HepG2 (cell line): ENCODE results near the gene EMC9. TPM values are rescaled to one million over a fixed set of nuclear protein-coding genes. Genes with fewer than 3 reads are reported as not detected.

Source experiments
- EHMT2 ChIP-seq: fragments of 200-600 bp; sonication (generic); IDR thresholded peaks from 2 replicates; pipeline ENCODE4 v1.7.0; 2017; ENCODE audit warnings: antibody characterized with exemption, low read depth, low read length, borderline replicate concordance
- ELF1 ChIP-seq: sonication (generic); formaldehyde crosslinking; IDR thresholded peaks from 2 replicates; pipeline ENCODE4 v1.4.0; 2020; ENCODE audit warnings: missing genetic modification reagents
- MEF2D ChIP-seq: sonication (generic); formaldehyde crosslinking; IDR thresholded peaks from 2 replicates; pipeline ENCODE4 v1.5.1; 2020; ENCODE audit warnings: mild to moderate bottlenecking, missing genetic modification reagents
- PCBP2 ChIP-seq: fragments of 200-400 bp; formaldehyde crosslinking; optimal IDR thresholded peaks from 2 replicates; pipeline ENCODE3; 2018; ENCODE audit warnings: low read length, low read depth; ENCODE audit not compliant: poor library complexity, severe bottlenecking
- POLR2AphosphoS5 ChIP-seq: IDR thresholded peaks from 2 replicates; pipeline ENCODE4 v1.6.1; 2012; ENCODE audit warnings: low read depth, low read length
- RELA ChIP-seq: sonication (generic); formaldehyde crosslinking; IDR thresholded peaks from 2 replicates; pipeline ENCODE4 v1.4.0; 2020; ENCODE audit warnings: missing genetic modification reagents
- REXO4 ChIP-seq: sonication (generic); formaldehyde crosslinking; IDR thresholded peaks from 2 replicates; pipeline ENCODE4 v1.8.0; 2022; ENCODE audit warnings: missing genetic modification reagents, mild to moderate bottlenecking, borderline replicate concordance
- SAFB2 ChIP-seq: sonication (generic); formaldehyde crosslinking; IDR thresholded peaks from 2 replicates; pipeline ENCODE4 v1.5.1; 2020; ENCODE audit warnings: missing genetic modification reagents, low read depth, mild to moderate bottlenecking, borderline replicate concordance
- SATB2 ChIP-seq: sonication (generic); formaldehyde crosslinking; IDR thresholded peaks from 2 replicates; pipeline ENCODE4 v1.5.0; 2020; ENCODE audit warnings: missing genetic modification reagents
- THAP11 ChIP-seq: IDR thresholded peaks from 2 replicates; pipeline ENCODE4 v1.6.1; 2016; ENCODE audit warnings: missing biosample characterization, missing genetic modification reagents
- TIGD3 ChIP-seq: sonication (generic); formaldehyde crosslinking; IDR thresholded peaks from 2 replicates; pipeline ENCODE4 v1.5.1; 2020; ENCODE audit warnings: mild to moderate bottlenecking, missing genetic modification reagents, borderline replicate concordance
- ZNF230 ChIP-seq: sonication (generic); formaldehyde crosslinking; IDR thresholded peaks from 2 replicates; pipeline ENCODE4 v1.4.0; 2020; ENCODE audit warnings: mild to moderate bottlenecking, missing genetic modification reagents
- ZNF597 ChIP-seq: sonication (generic); formaldehyde crosslinking; IDR thresholded peaks from 2 replicates; pipeline ENCODE4 v1.5.0; 2020; ENCODE audit warnings: missing genetic modification reagents
- ZNF784 ChIP-seq: sonication (generic); formaldehyde crosslinking; IDR thresholded peaks from 2 replicates; pipeline ENCODE4 v1.5.1; 2020; ENCODE audit warnings: missing genetic modification reagents, mild to moderate bottlenecking, borderline replicate concordance
- polyA plus RNA-seq, 8 experiments: library from polyadenylated mRNA; depleted of rRNA in 3 of 8; stranded (reverse) in 7 of 8; unstranded in 1 of 8; fragments of >200 nt; fragmentation: Illumina TruSeq in 4 of 8; extraction: Trizol in 4 of 8; gene quantifications; 2 replicates each; pipeline versions ENCODE4 v1.2.1 to v1.2.3, GENCODE V29; 2011 to 2016; ENCODE audit warnings: low read depth in 4 of 8, missing spikeins in 1 of 8, mixed read lengths in 1 of 8; ENCODE audit not compliant: insufficient read depth in 1 of 8
- total RNA-seq, 5 experiments: library from RNA; depleted of rRNA; stranded (reverse); fragments of >200 nt; fragmentation: Illumina TruSeq; extraction: Trizol; gene quantifications; 2 replicates each; pipeline ENCODE4 v1.2.3, GENCODE V29; 2016; ENCODE audit warnings: low read depth in 1 of 5
- TF ChIP-seq, protein P1 (sequence below): sonication (generic); formaldehyde crosslinking; IDR thresholded peaks from 2 replicates; pipeline ENCODE4 v1.5.0; 2020; ENCODE audit warnings: mild to moderate bottlenecking, missing genetic modification reagents
- TF ChIP-seq, protein P2 (sequence below): sonication (generic); formaldehyde crosslinking; conservative IDR thresholded peaks from 2 replicates; pipeline ENCODE4 v1.4.0; 2020; ENCODE audit warnings: mild to moderate bottlenecking, missing genetic modification reagents, moderate library complexity

The EMC9 gene
- total and polyA plus RNA-seq, 2 of the 13 experiments (the other 11 are each of a cell fraction or from before 2014, with no cell fraction given) = 60.5 to 78.7 TPM

- no peak for TF ChIP-seq TIGD3
- no peak for TF ChIP-seq ZNF784 (CRISPR knock-in tag)
- no peak for TF ChIP-seq ELF1
- TF ChIP-seq, protein P1, sequence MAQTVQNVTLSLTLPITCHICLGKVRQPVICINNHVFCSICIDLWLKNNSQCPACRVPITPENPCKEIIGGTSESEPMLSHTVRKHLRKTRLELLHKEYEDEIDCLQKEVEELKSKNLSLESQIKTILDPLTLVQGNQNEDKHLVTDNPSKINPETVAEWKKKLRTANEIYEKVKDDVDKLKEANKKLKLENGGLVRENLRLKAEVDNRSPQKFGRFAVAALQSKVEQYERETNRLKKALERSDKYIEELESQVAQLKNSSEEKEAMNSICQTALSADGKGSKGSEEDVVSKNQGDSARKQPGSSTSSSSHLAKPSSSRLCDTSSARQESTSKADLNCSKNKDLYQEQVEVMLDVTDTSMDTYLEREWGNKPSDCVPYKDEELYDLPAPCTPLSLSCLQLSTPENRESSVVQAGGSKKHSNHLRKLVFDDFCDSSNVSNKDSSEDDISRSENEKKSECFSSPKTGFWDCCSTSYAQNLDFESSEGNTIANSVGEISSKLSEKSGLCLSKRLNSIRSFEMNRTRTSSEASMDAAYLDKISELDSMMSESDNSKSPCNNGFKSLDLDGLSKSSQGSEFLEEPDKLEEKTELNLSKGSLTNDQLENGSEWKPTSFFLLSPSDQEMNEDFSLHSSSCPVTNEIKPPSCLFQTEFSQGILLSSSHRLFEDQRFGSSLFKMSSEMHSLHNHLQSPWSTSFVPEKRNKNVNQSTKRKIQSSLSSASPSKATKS (CRISPR knock-in tag) = 0 out of 2 replicates have a peak, but pooled peaks have one; percentile 39
- no peak for TF ChIP-seq POLR2AphosphoS5
- peak; percentile 66; the same call in 1 of the 2 replicates for TF ChIP-seq SATB2 (CRISPR knock-in tag)
- TF ChIP-seq THAP11 (CRISPR knock-in tag) = no peak
- TF ChIP-seq ZNF230 (CRISPR knock-in tag) = no peak
- TF ChIP-seq RELA = no peak
- TF ChIP-seq EHMT2 = no peak
- no peak for TF ChIP-seq ZNF597 (CRISPR knock-in tag)
- TF ChIP-seq, protein P2, sequence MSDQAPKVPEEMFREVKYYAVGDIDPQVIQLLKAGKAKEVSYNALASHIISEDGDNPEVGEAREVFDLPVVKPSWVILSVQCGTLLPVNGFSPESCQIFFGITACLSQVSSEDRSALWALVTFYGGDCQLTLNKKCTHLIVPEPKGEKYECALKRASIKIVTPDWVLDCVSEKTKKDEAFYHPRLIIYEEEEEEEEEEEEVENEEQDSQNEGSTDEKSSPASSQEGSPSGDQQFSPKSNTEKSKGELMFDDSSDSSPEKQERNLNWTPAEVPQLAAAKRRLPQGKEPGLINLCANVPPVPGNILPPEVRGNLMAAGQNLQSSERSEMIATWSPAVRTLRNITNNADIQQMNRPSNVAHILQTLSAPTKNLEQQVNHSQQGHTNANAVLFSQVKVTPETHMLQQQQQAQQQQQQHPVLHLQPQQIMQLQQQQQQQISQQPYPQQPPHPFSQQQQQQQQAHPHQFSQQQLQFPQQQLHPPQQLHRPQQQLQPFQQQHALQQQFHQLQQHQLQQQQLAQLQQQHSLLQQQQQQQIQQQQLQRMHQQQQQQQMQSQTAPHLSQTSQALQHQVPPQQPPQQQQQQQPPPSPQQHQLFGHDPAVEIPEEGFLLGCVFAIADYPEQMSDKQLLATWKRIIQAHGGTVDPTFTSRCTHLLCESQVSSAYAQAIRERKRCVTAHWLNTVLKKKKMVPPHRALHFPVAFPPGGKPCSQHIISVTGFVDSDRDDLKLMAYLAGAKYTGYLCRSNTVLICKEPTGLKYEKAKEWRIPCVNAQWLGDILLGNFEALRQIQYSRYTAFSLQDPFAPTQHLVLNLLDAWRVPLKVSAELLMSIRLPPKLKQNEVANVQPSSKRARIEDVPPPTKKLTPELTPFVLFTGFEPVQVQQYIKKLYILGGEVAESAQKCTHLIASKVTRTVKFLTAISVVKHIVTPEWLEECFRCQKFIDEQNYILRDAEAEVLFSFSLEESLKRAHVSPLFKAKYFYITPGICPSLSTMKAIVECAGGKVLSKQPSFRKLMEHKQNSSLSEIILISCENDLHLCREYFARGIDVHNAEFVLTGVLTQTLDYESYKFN (CRISPR knock-in tag) = no peak
- no peak; the same call in 1 of the 2 replicates for TF ChIP-seq REXO4
- TF ChIP-seq PCBP2 = no peak
- no peak for TF ChIP-seq MEF2D (CRISPR knock-in tag)
- no peak for TF ChIP-seq SAFB2 (CRISPR knock-in tag)
Measured at GRCh38 chr14:24113379-24113800, 28.0 kb downstream of the EMC9 start (continued).
